HCT116 (cell line): ENCODE data around the gene TGM6. TPM values are rescaled to one million over a fixed set of nuclear protein-coding genes. Genes with fewer than 3 reads are reported as not detected.

ENCODE experiments used
- ATAC-seq: fragments of 200-7000 bp; cut with Tn5 transposase; 2 replicates; pipeline ENCODE4 v1.9.1; 2020; ENCODE audit warnings: mild to moderate bottlenecking, moderate library complexity
- BruUV-seq: library from RNA; stranded (reverse); fragments of 400-500 nt; replicated peaks from 2 replicates; lab custom pipeline; 2021; lab: Mats Ljungman, UMichigan
- CTCF ChIA-PET: fragments of 300-600 bp; sonication (Branson Sonifier 250); formaldehyde crosslinking; loops from one replicate; lab custom pipeline; 2021; ENCODE audit warnings: antibody characterized with exemption; lab: Charles Lee
- POLR2A ChIA-PET: fragments of 300-600, 350-600 bp; sonication (Branson Sonifier 250); formaldehyde crosslinking; loops from one replicate; lab custom pipeline; 2021; ENCODE audit warnings: antibody characterized with exemption; lab: Charles Lee
- RAD21 ChIA-PET, 2 experiments: fragments of 300-600 bp; sonication (Branson Sonifier 250); formaldehyde crosslinking; loops; one replicate each; lab custom pipeline; 2023; ENCODE audit warnings: low total read pairs in 2 of 2; ENCODE audit not compliant: uncharacterized antibody in 2 of 2, unreplicated experiment in 2 of 2, low non-redundant PET in 1 of 2; lab: Charles Lee
- DNase-seq: peaks from one replicate; pipeline ENCODE4 v3.0.0-alpha.2; 2010; ENCODE audit warnings: low read depth, low spot score
- H2AFZ ChIP-seq: fragments of 200-600 bp; shearing (Covaris generic), sonication (generic); 2 replicates; pipeline ENCODE4 v1.6.1; 2017; ENCODE audit warnings: low read depth, mixed run types, mixed read lengths, antibody characterized with exemption, low read length; ENCODE audit not compliant: poor library complexity, severe bottlenecking
- H3K27ac ChIP-seq: 2 replicates; pipeline ENCODE4 v1.5.1; 2012; ENCODE audit warnings: low read depth, low read length
- H3K27me3 ChIP-seq: fragments of 200-600 bp; sonication (generic); 2 replicates; pipeline ENCODE4 v1.6.1; 2016; ENCODE audit warnings: mixed run types, low read length, mixed read lengths; ENCODE audit not compliant: insufficient read depth
- H3K36me3 ChIP-seq, 2 experiments: fragments of 200-500 bp in 1 of 2; fragments of 200-600 bp in 1 of 2; sonication (Bioruptor generic) in 1 of 2; sonication (generic) in 1 of 2; 2 replicates each; pipeline versions ENCODE4 v1.5.1 to v1.6.1; 2014 to 2016; ENCODE audit warnings: low read length in 2 of 2, inconsistent platforms in 1 of 2, mixed read lengths in 1 of 2, mixed run types in 1 of 2; ENCODE audit not compliant: insufficient read depth in 2 of 2, control insufficient read depth in 1 of 2
- H3K4me1 ChIP-seq, 2 experiments: fragments of 200-600 bp in 1 of 2; sonication (generic) in 1 of 2; 2 replicates each; pipeline versions ENCODE4 v1.5.1 to v1.6.1; 2012 to 2017; ENCODE audit warnings: low read length in 2 of 2, inconsistent platforms in 1 of 2, mild to moderate bottlenecking in 1 of 2, mixed read lengths in 1 of 2, mixed run types in 1 of 2, moderate library complexity in 1 of 2; ENCODE audit not compliant: insufficient read depth in 2 of 2, control insufficient read depth in 1 of 2
- H3K4me2 ChIP-seq: fragments of 200-600 bp; sonication (generic); 2 replicates; pipeline ENCODE4 v1.6.1; 2017; ENCODE audit warnings: mixed run types, low read length, mixed read lengths
- H3K4me3 ChIP-seq, 2 experiments: fragments of 200-600 bp in 1 of 2; sonication (generic) in 1 of 2; replicated peaks in 1 of 2; 2 replicates each; pipeline ENCODE4 v1.5.1; 2011 to 2016; ENCODE audit warnings: low read length in 2 of 2, control low read depth in 1 of 2, low read depth in 1 of 2, mild to moderate bottlenecking in 1 of 2, mixed read lengths in 1 of 2, mixed run types in 1 of 2
- H3K79me2 ChIP-seq: fragments of 200-600 bp; sonication (generic); 2 replicates; pipeline ENCODE4 v1.6.1; 2017; ENCODE audit warnings: mild to moderate bottlenecking, mixed run types, low read length, moderate library complexity, mixed read lengths; ENCODE audit not compliant: insufficient read depth
- H3K9ac ChIP-seq: fragments of 200-600 bp; sonication (generic); 2 replicates; pipeline ENCODE4 v1.6.1; 2016; ENCODE audit warnings: low read length, mixed read lengths
- H3K9me2 ChIP-seq: fragments of 200-600 bp; sonication (generic), shearing (Covaris generic); 2 replicates; pipeline ENCODE4 v1.6.1; 2017; ENCODE audit warnings: mixed run types, mild to moderate bottlenecking, moderate library complexity; ENCODE audit not compliant: insufficient read depth
- H3K9me3 ChIP-seq, 2 experiments: fragments of 200-500 bp in 1 of 2; fragments of 200-600 bp in 1 of 2; sonication (Bioruptor generic) in 1 of 2; sonication (generic) in 1 of 2; 2 replicates each; pipeline ENCODE4 v1.6.1; 2014 to 2017; ENCODE audit warnings: low read length in 2 of 2, mixed read lengths in 2 of 2, inconsistent platforms in 1 of 2, low read depth in 1 of 2, mild to moderate bottlenecking in 1 of 2, mixed run types in 1 of 2, moderate library complexity in 1 of 2; ENCODE audit not compliant: control insufficient read depth in 1 of 2, insufficient read depth in 1 of 2
- H4K20me1 ChIP-seq: fragments of 200-600 bp; sonication (generic), shearing (Covaris generic); 2 replicates; pipeline ENCODE4 v1.6.1; 2017; ENCODE audit warnings: mixed run types, mild to moderate bottlenecking, moderate library complexity; ENCODE audit not compliant: insufficient read depth
- CBX3 ChIP-seq: IDR thresholded peaks from 2 replicates; pipeline ENCODE4 v1.6.1; 2012; ENCODE audit warnings: low read depth
- CEBPB ChIP-seq: IDR thresholded peaks from 2 replicates; pipeline ENCODE4 v1.6.1; 2012; ENCODE audit warnings: low read depth
- ELF1 ChIP-seq: IDR thresholded peaks from 2 replicates; pipeline ENCODE4 v1.6.1; 2012; ENCODE audit warnings: low read depth, borderline replicate concordance
- EZH2 ChIP-seq: fragments of 200-600 bp; sonication (generic); IDR thresholded peaks from 2 replicates; pipeline ENCODE4 v1.6.1; 2017; ENCODE audit warnings: antibody characterized with exemption, mixed run types
- EZH2phosphoT487 ChIP-seq: fragments of 200-600 bp; IDR thresholded peaks from 2 replicates; pipeline ENCODE4 v1.6.1; 2018; ENCODE audit warnings: antibody characterized with exemption, borderline replicate concordance
- JUND ChIP-seq: IDR thresholded peaks from 2 replicates; pipeline ENCODE4 v1.6.1; 2012
- POLR2AphosphoS5 ChIP-seq: IDR thresholded peaks from 2 replicates; pipeline ENCODE4 v1.6.1; 2011; ENCODE audit warnings: mild to moderate bottlenecking, low read depth, low read length, moderate library complexity
- SIN3A ChIP-seq: IDR thresholded peaks from 2 replicates; pipeline ENCODE4 v1.6.1; 2012; ENCODE audit warnings: low read depth
- TCF7L2 ChIP-seq: IDR thresholded peaks from 2 replicates; pipeline ENCODE4 v1.7.0; 2011; ENCODE audit warnings: borderline replicate concordance, inconsistent platforms; ENCODE audit not compliant: insufficient read depth, insufficient read length; ENCODE audit errors: extremely low read depth
- YY1 ChIP-seq: IDR thresholded peaks from 2 replicates; pipeline ENCODE4 v1.6.1; 2011; ENCODE audit warnings: low read length, low read depth, moderate library complexity, mild to moderate bottlenecking; ENCODE audit not compliant: insufficient replicate concordance; ENCODE audit errors: extremely low read depth
- ZFX ChIP-seq: fragments of 450-650 bp; IDR thresholded peaks from 2 replicates; pipeline ENCODE4 v1.6.1; 2017
- ZNF274 ChIP-seq: fragments of 200-500 bp; sonication (Bioruptor generic); IDR thresholded peaks from 2 replicates; pipeline ENCODE4 v1.6.1; 2014; ENCODE audit warnings: mild to moderate bottlenecking, low read depth, low read length, inconsistent platforms
- intact Hi-C: fragments of 100-400 bp; cut with micrococcal nuclease; formaldehyde crosslinking; loops from 2 replicates; pipeline ENCODE4 v1.10.0; 2022
- total RNA-seq: library from RNA; stranded (reverse); gene quantifications from one replicate; pipeline ENCODE4 v1.2.1, GENCODE V29; 2021; ENCODE audit not compliant: unreplicated experiment
- TF ChIP-seq, protein P1 (sequence below): IDR thresholded peaks from 2 replicates; pipeline ENCODE4 v1.6.1; 2011; ENCODE audit warnings: mild to moderate bottlenecking, low read length, moderate library complexity; ENCODE audit not compliant: insufficient replicate concordance; ENCODE audit errors: extremely low read depth
- TF ChIP-seq, protein P2 (sequence below): IDR thresholded peaks from 2 replicates; pipeline ENCODE4 v1.6.1; 2012
- TF ChIP-seq, protein P3 (sequence below): IDR thresholded peaks from 2 replicates; pipeline ENCODE4 v1.6.1; 2012
- TF ChIP-seq, protein P4 (sequence below), 3 experiments: fragments of 200-600 bp in 1 of 3; sonication (generic) in 1 of 3; IDR thresholded peaks in 2 of 3; conservative IDR thresholded peaks in 1 of 3; 2 replicates each; pipeline ENCODE4 v1.5.1; 2012 to 2017; ENCODE audit warnings: low read depth in 2 of 3, low read length in 2 of 3, antibody characterized with exemption in 1 of 3, borderline replicate concordance in 1 of 3, control low read depth in 1 of 3, mild to moderate bottlenecking in 1 of 3, mixed read lengths in 1 of 3, mixed run types in 1 of 3, moderate library complexity in 1 of 3; ENCODE audit not compliant: insufficient read depth in 1 of 3

TGM6 gene
- total RNA-seq, 1 experiment from 2014 or later = not detected

DNA sequence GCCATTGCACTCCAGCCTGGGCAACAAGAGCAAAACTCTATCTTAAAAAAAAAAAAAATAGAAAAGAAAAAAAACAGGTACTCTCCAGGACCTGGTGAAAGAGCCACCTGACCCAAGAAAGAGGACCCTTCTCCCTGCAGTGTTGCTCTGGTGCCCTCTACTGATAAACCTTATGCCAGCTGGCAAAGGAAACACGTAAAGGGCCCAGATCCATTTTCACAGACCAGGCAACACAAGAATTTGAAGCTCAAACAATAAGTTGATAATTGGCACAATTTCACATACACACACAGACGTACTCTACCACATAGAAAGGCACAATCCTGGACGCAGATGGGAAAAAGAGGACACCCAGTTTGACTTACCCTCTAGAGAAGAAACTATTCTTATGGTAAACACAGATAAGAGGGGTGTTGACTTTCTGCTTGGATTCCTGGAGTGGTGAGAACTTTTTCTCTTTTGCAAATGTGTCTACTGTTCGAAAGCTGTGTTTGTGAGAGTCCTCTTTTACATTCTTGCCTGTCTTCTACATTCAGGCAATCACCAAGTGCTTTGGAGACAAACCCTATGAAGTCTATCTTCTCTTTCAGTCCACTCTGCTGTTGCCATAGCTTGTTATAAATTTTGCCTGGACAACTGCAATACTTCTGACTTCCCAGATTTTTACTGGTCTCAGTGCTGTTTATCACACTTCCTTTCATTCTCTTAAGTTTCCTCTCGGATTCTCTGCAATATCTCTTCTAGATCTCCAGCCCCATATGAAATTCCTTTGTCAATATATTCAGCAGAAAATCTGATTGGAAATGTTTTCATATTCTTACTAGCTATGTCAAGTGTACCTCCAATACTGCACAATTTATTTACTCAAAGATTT is 96.3 kb downstream of the TGM6 start (continued):
- TF ChIP-seq TCF7L2 = no peak
- TF ChIP-seq, protein P1, sequence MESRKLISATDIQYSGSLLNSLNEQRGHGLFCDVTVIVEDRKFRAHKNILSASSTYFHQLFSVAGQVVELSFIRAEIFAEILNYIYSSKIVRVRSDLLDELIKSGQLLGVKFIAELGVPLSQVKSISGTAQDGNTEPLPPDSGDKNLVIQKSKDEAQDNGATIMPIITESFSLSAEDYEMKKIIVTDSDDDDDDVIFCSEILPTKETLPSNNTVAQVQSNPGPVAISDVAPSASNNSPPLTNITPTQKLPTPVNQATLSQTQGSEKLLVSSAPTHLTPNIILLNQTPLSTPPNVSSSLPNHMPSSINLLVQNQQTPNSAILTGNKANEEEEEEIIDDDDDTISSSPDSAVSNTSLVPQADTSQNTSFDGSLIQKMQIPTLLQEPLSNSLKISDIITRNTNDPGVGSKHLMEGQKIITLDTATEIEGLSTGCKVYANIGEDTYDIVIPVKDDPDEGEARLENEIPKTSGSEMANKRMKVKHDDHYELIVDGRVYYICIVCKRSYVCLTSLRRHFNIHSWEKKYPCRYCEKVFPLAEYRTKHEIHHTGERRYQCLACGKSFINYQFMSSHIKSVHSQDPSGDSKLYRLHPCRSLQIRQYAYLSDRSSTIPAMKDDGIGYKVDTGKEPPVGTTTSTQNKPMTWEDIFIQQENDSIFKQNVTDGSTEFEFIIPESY = no peak
- TF ChIP-seq ZNF274 = no peak
- no peak for TF ChIP-seq ELF1
- no peak; the same call in 1 of the 2 replicates for TF ChIP-seq CBX3
- no peak for TF ChIP-seq JUND

DNA sequence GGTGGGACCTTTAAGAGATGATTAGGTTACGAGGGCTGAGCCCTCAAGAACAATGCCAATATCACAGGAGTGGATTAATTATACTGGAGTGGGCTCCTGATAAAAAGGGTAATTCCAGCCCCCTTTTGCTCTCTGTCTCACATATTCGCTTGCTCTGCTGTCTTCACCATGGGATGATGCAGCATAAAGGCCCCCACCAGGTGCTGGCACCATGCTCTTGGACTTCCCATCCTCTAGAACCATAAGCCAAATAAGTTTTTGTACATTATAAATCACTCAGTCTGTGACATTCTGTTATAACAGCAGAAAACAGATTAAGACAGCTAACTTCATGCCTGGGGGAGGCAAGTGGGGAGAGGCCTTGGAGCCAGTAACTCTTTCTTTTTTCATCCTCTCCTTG is 99.7 kb downstream of the TGM6 start:
- CTCF ChIA-PET = no interaction called here
- BruUV-seq = no TSS peak

More for the DNA sequence above, 99.7 kb downstream of the TGM6 start:
- H3K9me3 ChIP-seq = no peaks in the 10 kb centered on the region
- TF ChIP-seq ZNF274 (no peak), EZH2 (no peak), CEBPB (no peak), YY1 (no peak), EZH2phosphoT487 (no peak), POLR2AphosphoS5 (no peak), ZFX (no peak), JUND (no peak), SIN3A (no peak)
- TF ChIP-seq, protein P2, sequence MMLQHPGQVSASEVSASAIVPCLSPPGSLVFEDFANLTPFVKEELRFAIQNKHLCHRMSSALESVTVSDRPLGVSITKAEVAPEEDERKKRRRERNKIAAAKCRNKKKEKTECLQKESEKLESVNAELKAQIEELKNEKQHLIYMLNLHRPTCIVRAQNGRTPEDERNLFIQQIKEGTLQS = no peak
- TF ChIP-seq, protein P3, sequence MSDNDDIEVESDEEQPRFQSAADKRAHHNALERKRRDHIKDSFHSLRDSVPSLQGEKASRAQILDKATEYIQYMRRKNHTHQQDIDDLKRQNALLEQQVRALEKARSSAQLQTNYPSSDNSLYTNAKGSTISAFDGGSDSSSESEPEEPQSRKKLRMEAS = no peak
- TF ChIP-seq, protein P1 = no peak
- TF ChIP-seq, protein P4, sequence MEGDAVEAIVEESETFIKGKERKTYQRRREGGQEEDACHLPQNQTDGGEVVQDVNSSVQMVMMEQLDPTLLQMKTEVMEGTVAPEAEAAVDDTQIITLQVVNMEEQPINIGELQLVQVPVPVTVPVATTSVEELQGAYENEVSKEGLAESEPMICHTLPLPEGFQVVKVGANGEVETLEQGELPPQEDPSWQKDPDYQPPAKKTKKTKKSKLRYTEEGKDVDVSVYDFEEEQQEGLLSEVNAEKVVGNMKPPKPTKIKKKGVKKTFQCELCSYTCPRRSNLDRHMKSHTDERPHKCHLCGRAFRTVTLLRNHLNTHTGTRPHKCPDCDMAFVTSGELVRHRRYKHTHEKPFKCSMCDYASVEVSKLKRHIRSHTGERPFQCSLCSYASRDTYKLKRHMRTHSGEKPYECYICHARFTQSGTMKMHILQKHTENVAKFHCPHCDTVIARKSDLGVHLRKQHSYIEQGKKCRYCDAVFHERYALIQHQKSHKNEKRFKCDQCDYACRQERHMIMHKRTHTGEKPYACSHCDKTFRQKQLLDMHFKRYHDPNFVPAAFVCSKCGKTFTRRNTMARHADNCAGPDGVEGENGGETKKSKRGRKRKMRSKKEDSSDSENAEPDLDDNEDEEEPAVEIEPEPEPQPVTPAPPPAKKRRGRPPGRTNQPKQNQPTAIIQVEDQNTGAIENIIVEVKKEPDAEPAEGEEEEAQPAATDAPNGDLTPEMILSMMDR (IDR thresholded peaks at IDR 0.05 in 2 of 3, conservative IDR thresholded peaks at IDR 0.05 in 1 of 3; ENCODE audit: borderline replicate concordance in 1 of 3, insufficient read depth in 1 of 3, low read depth in 2 of 3, low read length in 2 of 3) = no peak
- DNase-seq (no peak), ATAC-seq (no peak)
- ChIA-PET RAD21 (no interaction called here), POLR2A (interaction anchor here (1.4 kb wide), 1 partner anchor 9 kb away, joined by 7 read pairs; the partner anchor contains the start of gene SNRPB)
- no peaks in the 10 kb centered on the region for H3K4me1 ChIP-seq
- H3K4me2 ChIP-seq = no peak overlapping the region
- H3K4me3 ChIP-seq = no peak overlapping the region
- no peak overlapping the region for H3K9ac ChIP-seq
- H3K27me3 ChIP-seq = no peaks in the 10 kb centered on the region
- H3K9me2 ChIP-seq = no peaks in the 10 kb centered on the region
- intact Hi-C loops = no loop called here
- no peaks in the 10 kb centered on the region for H3K79me2 ChIP-seq
- no peak overlapping the region for H3K27ac ChIP-seq
- peaks cover 14 to 15% of the 10 kb centered on the region in 2 experiments; a peak in 3 of 4 replicates for H3K36me3 ChIP-seq
- H4K20me1 ChIP-seq = no peaks in the 10 kb centered on the region
- H2AFZ ChIP-seq = no peak overlapping the region
